ENCODE data around the gene ZNF804B.

GRCh38 chr7:89264126-89264525, 504.6 kb downstream of the ZNF804B start:
- TF ChIP-seq POLR2A (IDR thresholded peaks at IDR 0.05) (no peak), CTCF (IDR thresholded peaks at IDR 0.05) (no peak), EP300 (IDR thresholded peaks at IDR 0.05) (no peak), POLR2AphosphoS5 (IDR thresholded peaks at IDR 0.05) (no peak)
